NT2/D1 (cell line): Measurements from ENCODE around the gene HLA-DMB.

ENCODE experiments used
- DNase-seq: peaks from one replicate; pipeline ENCODE4 v3.0.0-alpha.2; 2011; ENCODE audit warnings: low read depth, low spot score
- H3K27me3 ChIP-seq: 2 replicates; pipeline ENCODE4 v1.6.0; 2011; ENCODE audit warnings: mild to moderate bottlenecking; ENCODE audit not compliant: insufficient read length, insufficient read depth
- H3K36me3 ChIP-seq: 2 replicates; pipeline ENCODE4 v1.6.1; 2011; ENCODE audit warnings: mild to moderate bottlenecking, low read length, mixed read lengths; ENCODE audit not compliant: insufficient read depth, insufficient read length
- H3K4me1 ChIP-seq: 2 replicates; pipeline ENCODE4 v1.5.1; 2011; ENCODE audit not compliant: insufficient read depth, insufficient read length
- H3K4me3 ChIP-seq: 2 replicates; pipeline ENCODE4 v1.5.1; 2011; ENCODE audit warnings: low read depth; ENCODE audit not compliant: insufficient read length
- H3K9ac ChIP-seq: 2 replicates; pipeline ENCODE4 v1.6.0; 2011; ENCODE audit warnings: low read depth; ENCODE audit not compliant: insufficient read length
- H3K9me3 ChIP-seq: 2 replicates; pipeline ENCODE4 v1.5.1; 2011; ENCODE audit warnings: mild to moderate bottlenecking, low read length; ENCODE audit not compliant: insufficient read depth
- SUZ12 ChIP-seq: IDR thresholded peaks from 2 replicates; pipeline ENCODE4 v1.6.1; 2011; ENCODE audit not compliant: insufficient read length, insufficient read depth; ENCODE audit errors: extremely low read depth
- YY1 ChIP-seq: IDR thresholded peaks from 2 replicates; pipeline ENCODE4 v1.6.1; 2011; ENCODE audit not compliant: insufficient read length, insufficient read depth
- ZNF274 ChIP-seq: IDR thresholded peaks from 2 replicates; pipeline ENCODE4 v1.6.1; 2011; ENCODE audit warnings: mild to moderate bottlenecking, low read depth, low read length

HLA-DMB gene

GRCh38 chr6:32970413-32971241, 29.8 kb upstream of the HLA-DMB start:
- Histone ChIP-seq H3K4me3 (peak overlapping the region; percentile 98), H3K4me1 (no peaks in the 10 kb centered on the region), H3K27me3 (no peaks in the 10 kb centered on the region), H3K36me3 (peaks cover 51% of the 10 kb centered on the region), H3K9ac (peak overlapping the region; percentile 100), H3K9me3 (no peaks in the 10 kb centered on the region)
- no peak for DNase-seq
- no peak for TF ChIP-seq YY1
- TF ChIP-seq ZNF274 = no peak
- no peak for TF ChIP-seq SUZ12

GRCh38 chr6:32969685-32970412, 29.0 kb upstream of the HLA-DMB start:
- no peak for DNase-seq
- no peak for TF ChIP-seq YY1
- TF ChIP-seq ZNF274 = no peak
- TF ChIP-seq SUZ12 = no peak
- Histone ChIP-seq H3K4me1 (no peaks in the 10 kb centered on the region), H3K9ac (peak overlapping the region; percentile 100), H3K9me3 (no peaks in the 10 kb centered on the region), H3K27me3 (no peaks in the 10 kb centered on the region), H3K4me3 (peak overlapping the region; percentile 98), H3K36me3 (peaks cover 45% of the 10 kb centered on the region)

- Histone ChIP-seq H3K36me3 (peaks cover 40% of the 10 kb centered on the region), H3K9me3 (no peaks in the 10 kb centered on the region), H3K4me1 (no peaks in the 10 kb centered on the region), H3K27me3 (no peaks in the 10 kb centered on the region), H3K9ac (peak overlapping the region; percentile 100), H3K4me3 (peak overlapping the region; percentile 98)
- TF ChIP-seq YY1 (no peak), ZNF274 (no peak), SUZ12 (no peak)
- peak; percentile 71 for DNase-seq
Observed at GRCh38 chr6:32968867-32969684, 28.2 kb upstream of the HLA-DMB start.

- H3K9ac ChIP-seq = peak within 1 kb of the TSS; percentile 100
- TF ChIP-seq SUZ12 (no peak), YY1 (peak; percentile 53), ZNF274 (no peak)
- peak; percentile 86 for DNase-seq
- H3K27me3 ChIP-seq = no peaks in the 10 kb centered on the region
- peaks cover 35% of the 10 kb centered on the region for H3K36me3 ChIP-seq
- no peaks in the 10 kb centered on the region for H3K4me1 ChIP-seq
- H3K4me3 ChIP-seq = peak within 1 kb of the TSS; percentile 98
- no peaks in the 10 kb centered on the region for H3K9me3 ChIP-seq
Observed at GRCh38 chr6:32968093-32968866, 27.5 kb upstream of the HLA-DMB start, which contains the start of gene BRD2. Gene BRD2 (plus strand): TSS chr6:32968594. CDS start chr6:32972899, 4,305 bp downstream.

- Histone ChIP-seq H3K4me3 (peak overlapping the region; percentile 98), H3K36me3 (peaks cover 27% of the 10 kb centered on the region), H3K27me3 (no peaks in the 10 kb centered on the region), H3K9ac (peak overlapping the region; percentile 97), H3K4me1 (no peaks in the 10 kb centered on the region), H3K9me3 (no peaks in the 10 kb centered on the region)
- TF ChIP-seq SUZ12 (no peak), ZNF274 (no peak), YY1 (no peak)
- no peak for DNase-seq
Observed at GRCh38 chr6:32967151-32968091, 26.6 kb upstream of the HLA-DMB start.

- no peaks in the 10 kb centered on the region for H3K27me3 ChIP-seq
- no peaks in the 10 kb centered on the region for H3K4me1 ChIP-seq
- H3K4me3 ChIP-seq = no peak overlapping the region
- H3K36me3 ChIP-seq = peaks cover 16% of the 10 kb centered on the region
- H3K9me3 ChIP-seq = no peaks in the 10 kb centered on the region
- H3K9ac ChIP-seq = no peak overlapping the region
- no peak for TF ChIP-seq ZNF274
- TF ChIP-seq YY1 = no peak
- no peak for TF ChIP-seq SUZ12
- DNase-seq = no peak
Observed at GRCh38 chr6:32964776-32965175, 23.9 kb upstream of the HLA-DMB start.
